ENCODE measurements around the gene ZNF547.
A peak's percentile ranks its signal among the peaks of the same experiment; 100 is the strongest.

ZNF547 gene

DNA sequence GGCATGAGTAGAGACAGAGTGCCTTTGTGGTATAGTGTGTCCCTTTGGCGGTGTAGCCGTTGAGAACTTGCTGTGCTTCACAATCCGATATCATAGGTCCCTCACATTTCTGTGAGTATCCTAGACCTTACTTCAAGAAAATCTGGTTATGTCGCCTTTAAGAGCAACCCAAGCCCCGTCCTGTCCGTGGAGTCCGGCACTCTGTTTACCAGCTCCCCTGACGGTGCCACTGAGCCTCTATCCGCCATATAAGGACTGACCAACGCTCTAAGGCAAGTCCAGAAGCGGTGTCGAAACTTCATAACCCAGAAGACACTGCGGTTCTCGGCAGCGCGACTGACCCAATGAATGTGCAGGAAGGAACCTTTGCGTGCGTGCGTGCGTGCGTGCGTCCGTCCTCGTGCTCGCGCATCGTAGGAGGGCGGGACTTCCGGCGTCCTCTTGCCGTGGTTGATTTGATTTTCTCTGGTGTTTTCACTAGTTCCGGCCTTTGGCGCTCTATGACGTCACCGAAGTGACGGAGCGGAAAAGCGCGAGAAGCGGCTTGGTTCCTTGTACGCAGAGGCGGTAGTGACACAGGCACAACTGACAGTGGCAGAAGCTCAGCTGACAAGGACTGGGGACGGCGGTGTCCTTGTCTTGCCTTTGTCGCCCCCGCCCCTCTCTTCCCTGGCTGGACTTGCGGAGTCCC lies at the start of gene ZNF547, which contains the start of gene TRAPPC2B:
TSS of gene ZNF547 (plus strand) at position 555 of the 691 bp plus-strand sequence. CDS start 5,005 bp downstream, outside the sequence.
TSS of gene TRAPPC2B (plus strand) at position 555 of the 691 bp plus-strand sequence. CDS start 1,283 bp downstream, outside the sequence.
- peak; percentile 99 for DNase-seq (ENCODE audit: low read depth)

DNA sequence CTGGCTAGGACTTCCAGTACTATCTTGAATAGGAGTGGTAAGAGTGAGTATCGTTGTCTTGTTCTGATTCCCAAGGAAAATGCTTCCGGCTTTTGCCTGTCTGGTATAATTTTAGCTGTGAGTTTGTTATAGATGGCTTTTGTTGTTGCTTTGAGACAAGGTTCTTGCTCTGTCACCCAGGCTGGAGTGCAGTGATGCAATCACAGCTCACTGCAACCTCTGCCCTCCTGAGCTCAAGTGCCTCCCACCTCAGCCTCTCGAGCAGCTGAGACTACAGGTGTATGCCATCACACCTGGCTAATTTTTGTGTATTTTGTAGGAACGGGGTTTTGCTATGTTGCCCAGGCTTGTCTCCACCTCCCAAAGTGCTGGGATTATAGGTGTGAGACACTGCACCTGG lies 49.2 kb upstream of the ZNF547 start:
- DNase-seq (ENCODE audit: low read depth): no peak

DNA sequence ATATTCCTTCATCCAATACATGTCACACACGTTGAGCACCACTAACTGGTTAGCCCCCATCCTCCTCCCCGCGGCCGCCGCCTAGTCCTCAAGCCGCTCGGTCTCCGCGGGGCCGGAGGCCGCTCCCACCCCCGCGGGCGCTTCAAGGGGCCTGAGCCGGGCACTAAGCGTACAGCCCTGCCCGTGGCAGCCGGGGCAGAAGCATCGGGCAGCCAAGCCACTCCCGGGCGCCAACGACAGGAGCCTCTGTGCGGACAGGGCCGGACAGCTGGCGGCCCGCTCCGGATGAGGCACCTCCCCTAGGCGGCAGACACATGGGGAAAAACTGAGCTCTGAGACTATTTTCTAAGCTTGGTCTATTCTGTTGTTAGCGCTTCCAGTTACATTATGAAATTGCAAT lies 45.8 kb upstream of the ZNF547 start:
- DNase-seq (ENCODE audit: low read depth): no peak

DNA sequence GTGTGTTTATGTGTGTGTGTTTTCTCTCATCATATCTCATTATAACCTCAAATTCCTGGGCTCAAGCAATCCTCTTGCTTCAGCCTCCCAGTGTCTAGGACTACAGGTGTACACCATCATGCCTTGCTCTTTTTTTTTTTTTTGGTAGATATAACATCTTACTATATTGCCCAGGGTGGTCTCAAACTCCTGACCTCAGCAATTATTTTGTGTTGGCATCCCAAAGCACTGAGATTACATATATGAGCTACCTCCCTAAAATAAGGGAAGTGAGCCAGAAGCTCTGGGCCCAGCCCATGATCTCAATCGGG lies 43.5 kb upstream of the ZNF547 start:
- DNase-seq (ENCODE audit: low read depth): no peak

DNA sequence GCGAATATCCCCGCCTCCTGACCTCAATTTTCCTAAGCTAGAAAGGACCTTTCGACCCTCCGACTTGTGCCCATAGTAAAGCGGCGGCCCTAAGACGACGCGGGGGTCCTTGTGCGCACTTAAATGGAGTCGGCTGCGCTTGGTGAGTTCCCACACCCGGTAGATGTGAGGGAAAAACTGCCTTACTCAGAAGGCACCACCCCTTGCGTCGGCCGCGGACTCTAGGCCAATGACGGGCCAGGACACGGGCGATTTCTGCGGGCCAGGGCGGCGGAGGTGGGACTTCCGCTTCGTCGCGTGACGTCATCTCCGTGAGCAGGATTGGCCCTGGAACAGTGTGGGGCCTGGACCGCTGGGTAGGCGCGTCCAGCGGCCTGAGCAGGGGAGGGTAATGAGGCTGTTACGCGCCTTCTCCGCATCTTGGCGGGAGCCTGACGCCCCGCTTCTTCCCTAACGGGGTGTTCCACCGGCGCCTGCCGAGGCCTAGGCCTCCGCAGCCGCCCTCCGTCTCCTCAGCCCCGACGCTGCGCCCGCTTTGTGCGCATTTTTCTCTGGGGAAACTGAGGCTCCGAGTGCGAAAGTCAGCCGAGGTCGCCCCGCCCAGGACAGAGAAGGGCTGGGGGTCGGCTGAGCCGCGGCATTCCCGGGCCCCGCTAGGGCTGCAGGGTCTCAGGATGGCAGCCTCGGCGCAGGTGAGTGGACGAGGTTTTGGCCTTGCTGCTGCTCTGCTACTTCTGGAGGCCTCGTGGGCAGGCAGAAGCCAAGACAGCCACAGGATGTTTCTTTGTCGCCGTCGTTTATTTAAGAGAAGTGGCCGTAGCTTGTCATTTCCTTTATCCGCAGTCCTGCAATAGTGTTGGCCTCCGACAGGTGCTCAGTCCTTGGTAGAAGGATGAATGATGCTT lies 42.9 kb upstream of the ZNF547 start, which contains the start of gene ZNF543:
TSS of gene ZNF543 (plus strand) at position 293 of the 905 bp plus-strand sequence. CDS start at position 675, 382 bp downstream.
- peak; percentile 96 for DNase-seq (ENCODE audit: low read depth)

DNA sequence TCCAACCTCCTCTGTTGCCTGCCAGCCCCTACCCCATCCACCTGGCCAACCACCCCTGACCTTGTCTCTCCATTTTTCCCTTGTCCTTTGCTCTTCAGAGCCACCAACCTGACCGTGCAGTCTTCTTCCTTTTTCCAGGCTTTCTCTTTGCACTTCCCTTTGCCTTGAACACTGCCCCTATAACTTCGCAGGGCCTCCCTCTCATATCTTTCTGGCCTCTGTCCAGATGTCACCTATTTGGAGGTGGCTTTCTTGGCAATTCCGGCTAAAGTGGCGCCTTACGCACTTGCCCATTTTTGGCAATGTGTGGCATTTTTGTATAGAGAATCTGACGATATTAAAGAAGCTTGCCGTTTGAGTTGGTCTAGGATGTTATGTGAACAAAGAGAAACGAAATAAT lies 42.2 kb upstream of the ZNF547 start:
- DNase-seq (ENCODE audit: low read depth): no peak

DNA sequence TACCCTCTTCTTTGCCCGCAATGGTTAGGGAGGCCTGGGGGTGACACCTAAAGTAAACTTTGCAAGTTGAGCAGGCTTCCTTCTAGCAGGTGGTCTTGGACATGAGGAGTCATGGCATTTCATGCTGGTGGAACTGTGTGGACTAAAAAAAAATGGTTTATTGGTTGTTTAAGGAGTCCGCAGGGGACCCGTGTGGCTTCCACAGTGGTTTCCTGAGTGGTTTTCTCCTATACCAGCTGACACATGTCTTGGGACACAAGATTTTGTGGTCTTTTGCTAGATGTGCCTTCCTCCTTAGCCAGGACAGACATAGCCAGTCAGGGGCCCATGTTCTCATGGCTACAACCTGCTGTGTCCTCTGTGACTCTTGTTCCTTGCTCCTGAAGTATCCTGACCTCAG lies 41.6 kb upstream of the ZNF547 start:
- DNase-seq (ENCODE audit: low read depth): no peak

DNA sequence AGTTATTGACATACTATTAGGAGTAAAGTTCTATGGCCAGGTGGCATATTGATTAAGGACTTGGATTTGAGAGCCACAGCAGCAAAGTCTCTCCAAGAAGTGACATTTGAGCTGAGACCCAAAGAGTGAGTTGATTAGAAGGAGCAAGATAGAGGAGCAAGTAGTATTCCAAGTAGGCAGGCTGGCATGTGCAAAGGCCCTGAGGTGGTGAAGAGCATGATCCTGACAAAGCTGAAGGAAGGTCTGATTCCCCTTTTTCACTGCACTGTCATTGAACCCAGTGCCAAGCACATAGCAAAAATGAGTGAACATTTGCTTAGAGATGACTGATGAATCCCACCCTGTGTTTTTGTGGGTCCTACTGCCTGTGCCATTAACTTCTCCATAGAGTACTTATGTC lies 38.4 kb upstream of the ZNF547 start:
- no peak for DNase-seq (ENCODE audit: low read depth)

DNA sequence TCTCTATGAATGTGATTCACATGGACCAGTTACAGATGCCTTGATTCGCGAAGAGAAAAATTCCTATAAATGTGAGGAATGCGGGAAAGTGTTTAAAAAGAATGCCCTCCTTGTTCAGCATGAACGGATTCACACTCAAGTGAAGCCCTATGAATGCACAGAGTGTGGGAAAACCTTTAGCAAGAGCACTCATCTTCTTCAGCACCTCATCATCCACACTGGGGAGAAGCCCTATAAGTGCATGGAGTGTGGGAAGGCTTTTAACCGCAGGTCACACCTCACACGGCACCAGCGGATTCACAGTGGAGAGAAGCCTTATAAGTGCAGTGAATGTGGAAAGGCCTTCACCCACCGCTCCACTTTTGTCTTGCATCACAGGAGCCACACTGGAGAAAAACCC lies 35.4 kb upstream of the ZNF547 start:
- DNase-seq (ENCODE audit: low read depth): no peak

DNA sequence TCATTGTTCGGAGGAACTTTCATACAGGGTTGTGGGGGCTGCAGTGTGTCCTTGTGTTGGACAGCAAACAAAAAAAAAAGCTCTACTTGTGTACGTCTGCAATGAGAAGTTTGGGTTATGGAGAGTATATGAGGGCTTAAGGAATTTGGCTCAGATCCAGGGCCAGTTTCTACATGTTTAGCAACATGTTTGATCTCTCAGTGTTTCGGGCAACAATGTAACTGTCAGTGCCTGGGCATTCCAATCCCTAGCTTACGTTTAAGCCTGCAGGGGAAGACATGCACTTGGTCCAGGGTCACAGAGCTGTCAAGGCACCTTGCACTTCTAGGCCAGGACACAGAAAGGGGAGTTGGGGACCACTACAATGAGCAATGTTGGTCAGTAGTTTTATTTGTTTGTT lies 29.2 kb upstream of the ZNF547 start:
- no peak for DNase-seq (ENCODE audit: low read depth)

DNA sequence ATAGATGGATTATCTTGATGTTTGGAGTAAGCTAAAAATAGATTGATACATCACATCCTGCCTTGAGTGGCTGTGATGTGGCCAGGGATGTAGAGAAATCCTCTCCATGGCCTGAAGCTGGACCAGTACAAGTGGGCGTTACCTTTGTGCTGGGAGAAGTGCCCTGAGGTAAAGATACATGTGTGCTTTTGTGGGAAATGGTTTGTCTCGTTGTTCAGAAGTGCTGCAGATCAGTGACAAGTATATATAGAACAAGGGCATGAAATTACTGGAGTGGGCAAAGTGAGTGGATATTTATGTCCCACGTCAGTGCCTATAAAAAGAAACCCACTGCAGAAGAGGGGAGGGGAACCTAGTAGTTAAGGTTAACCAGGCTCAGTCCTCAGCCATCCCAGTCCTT lies 24.5 kb upstream of the ZNF547 start:
- peak; percentile 83 for DNase-seq (ENCODE audit: low read depth)

DNA sequence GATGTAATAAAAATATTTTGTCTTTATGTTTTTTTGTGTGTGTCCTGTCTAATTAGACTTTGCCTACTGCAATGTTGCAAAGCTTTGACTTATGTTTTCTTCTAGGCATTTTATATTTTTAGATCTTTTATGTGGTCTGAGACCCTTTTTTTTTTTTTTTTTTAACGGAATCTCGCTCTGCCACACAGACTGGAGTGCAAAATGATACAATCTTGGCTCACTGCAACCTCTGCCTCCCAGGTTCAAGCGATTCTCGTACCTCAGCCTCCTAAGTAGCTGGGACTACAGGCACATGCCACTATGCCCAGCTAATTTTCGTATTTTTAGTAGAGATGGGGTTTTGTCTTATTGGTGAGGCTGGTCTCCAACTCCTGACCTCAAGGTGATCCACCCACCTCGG lies 20.8 kb upstream of the ZNF547 start:
- no peak for DNase-seq (ENCODE audit: low read depth)

DNA sequence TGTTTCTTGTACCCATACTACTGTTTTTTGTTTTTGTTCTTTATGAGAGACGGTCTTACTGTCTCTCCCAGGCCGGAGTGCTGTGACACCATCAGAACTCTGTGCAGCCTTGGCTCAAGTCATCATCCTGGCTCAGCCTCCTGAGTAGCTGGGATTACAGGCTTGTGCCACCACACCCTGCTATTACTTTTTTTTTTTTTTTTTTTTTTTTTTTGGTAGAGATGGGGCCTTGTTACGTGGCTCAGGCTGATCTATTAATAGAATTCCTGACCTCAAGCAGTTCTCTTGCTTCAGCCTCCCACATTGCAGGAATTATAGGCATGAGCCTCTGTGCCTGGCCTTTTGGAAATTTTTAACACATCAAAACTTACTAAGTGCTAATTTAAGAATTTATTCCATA lies 15.2 kb upstream of the ZNF547 start:
- peak; percentile 83 for DNase-seq (ENCODE audit: low read depth)

DNA sequence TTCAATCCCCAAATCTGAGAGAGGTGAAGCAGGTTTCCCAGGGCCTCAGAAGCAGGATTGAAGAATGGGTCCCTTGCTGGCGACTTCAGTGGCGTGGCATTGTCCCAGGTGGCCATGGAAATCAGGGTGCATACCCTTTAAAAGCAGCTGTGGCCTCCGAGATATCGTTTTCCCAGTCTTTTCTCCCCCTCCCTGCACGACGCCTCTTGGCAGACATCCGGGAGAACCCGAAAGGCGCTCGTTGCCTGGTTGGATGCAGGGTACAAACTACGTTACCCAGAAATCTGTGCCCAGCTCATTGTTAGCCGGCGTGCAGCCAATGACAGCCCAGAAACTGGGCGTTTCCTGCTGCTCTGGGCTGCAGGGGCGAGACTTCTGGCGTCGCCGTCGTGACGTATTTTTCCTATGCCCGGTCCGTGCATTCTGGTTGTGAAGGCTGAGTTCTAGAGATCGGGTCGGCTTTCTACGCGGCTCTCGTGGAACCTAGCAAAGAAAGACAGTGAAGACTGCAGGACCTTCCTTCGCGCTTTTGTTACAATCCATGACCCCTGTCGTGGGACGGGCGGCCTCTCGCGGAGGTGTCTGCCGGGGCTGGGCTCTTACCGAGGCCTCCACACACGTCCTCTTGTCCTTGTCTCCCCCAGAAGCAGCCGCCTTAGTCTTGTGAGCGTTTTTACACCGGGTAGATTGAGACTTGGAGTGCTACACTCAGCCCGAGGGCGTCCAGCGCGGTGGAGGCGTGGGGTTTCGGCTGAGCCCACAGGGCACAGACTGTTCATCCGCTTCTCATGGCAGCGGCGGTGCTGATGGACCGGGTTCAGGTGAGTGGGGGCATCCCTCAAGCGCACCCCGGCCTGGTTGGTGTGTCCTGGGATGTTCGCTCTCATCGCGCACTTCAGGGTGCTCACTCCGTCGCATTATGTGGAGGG lies 12.2 kb upstream of the ZNF547 start, which contains the start of gene ZNF304:
TSS of gene ZNF304 (plus strand) at position 395 of the 929 bp plus-strand sequence. CDS start at position 789, 394 bp downstream.
- peak; percentile 97 for DNase-seq (ENCODE audit: low read depth)

DNA sequence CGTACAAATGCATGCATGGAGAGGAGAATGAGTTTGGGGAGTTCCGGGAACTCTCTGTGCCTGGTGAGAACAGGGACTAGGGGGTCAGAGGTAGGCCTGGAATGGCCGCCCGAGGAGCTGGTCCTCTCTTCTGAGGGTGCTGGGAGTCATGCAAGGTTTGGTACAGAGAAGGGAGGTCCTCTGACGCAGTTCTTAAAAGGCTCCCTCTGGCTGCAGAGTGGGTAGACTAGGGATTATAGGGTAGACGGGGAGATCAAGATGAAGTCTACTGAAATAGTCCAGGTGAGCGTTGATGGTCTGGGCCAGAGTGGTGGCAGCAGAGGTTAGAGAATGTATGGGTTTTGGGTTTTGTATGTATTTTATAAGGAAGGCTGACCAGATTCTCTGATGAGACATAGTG lies 11.5 kb upstream of the ZNF547 start:
- DNase-seq (ENCODE audit: low read depth): peak; percentile 16

DNA sequence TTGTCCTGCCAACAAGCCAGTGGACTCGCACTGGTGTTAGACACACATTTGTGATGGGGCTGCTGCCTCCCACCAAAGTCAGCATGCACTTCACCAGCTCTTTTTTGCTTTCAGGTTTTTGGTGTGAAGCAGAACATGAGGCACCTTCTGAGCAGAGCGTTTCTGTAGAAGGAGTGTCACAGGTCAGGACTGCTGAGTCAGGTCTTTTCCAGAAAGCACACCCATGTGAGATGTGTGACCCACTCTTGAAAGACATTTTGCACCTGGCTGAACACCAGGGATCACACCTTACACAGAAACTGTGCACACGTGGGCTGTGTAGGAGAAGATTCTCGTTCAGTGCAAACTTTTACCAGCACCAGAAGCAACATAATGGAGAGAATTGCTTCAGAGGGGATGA lies 7.4 kb upstream of the ZNF547 start:
- DNase-seq (ENCODE audit: low read depth): no peak

DNA sequence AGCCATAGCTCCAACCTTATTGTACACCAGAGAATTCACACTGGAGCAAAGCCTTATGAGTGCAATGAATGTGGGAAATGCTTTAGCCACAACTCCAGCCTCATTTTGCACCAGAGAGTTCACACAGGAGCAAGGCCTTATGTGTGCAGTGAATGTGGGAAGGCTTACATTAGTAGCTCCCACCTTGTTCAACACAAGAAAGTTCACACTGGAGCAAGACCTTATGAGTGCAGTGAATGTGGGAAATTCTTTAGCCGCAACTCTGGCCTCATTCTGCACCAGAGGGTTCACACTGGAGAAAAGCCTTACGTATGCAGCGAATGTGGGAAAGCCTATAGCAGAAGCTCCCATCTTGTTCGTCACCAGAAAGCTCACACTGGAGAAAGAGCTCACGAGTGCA lies 5.9 kb upstream of the ZNF547 start:
- no peak for DNase-seq (ENCODE audit: low read depth)

DNA sequence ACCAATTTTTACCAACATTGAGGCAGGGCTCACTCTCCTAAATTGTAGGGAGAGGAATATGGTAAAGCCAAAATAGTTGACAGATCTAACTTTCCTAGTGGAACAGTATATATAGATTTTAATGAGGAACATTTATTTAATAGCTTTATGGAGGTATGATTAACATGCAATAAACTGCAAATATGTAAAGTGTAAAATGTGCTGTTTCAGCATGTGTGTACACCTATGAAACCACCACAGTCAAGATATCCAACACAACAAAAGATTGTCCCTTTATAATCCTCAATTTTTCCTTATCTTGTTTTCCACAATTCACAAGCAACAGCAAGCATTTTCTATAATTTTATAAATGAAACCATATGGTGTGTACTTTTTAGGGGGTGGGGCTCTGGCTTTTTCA lies 4.1 kb upstream of the ZNF547 start:
- DNase-seq (ENCODE audit: low read depth): no peak

DNA sequence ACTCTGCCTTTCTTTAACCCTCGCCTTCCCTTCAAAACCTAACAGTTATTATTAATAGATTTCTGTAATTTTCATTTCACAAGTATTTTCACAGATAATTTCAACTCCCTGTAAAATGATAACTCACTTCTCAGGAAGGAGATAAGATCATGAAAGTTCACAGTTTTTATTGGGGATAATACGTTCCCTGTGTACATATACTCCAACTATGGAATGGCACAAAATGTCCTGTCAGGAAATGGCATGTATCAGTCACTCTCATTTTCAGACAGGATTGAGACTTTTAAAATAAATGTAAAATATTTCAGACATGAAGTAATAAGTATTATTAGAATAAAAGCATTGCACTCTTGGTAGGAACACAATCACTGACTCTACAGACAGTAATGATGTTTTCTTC lies 932 bp upstream of the ZNF547 start:
- DNase-seq (ENCODE audit: low read depth): no peak

DNA sequence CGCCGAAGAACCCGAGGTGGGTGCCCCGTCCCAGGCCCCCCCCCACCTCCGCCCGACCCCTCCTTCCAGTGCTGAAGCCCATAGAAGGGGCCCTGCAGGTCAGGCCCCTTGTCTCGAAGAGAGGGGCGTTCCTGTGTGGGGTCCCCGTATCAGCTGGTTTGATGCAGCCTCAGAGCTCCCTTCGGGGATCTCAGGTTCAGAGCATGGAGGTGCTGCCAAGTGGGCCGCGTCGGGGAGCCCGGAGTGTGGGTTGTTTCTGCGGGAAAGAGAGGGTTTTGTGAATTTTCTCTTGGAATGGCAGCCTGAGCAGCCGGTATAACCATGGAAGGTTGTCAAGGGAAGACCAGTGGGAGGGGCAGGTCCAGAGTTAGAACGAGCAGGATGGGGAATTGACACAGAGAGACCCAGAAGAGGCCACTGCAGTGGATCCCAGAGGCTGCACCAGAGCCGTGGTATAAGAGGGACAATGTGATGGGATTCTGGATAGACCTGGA lies 384 bp downstream of the ZNF547 start:
- DNase-seq (ENCODE audit: low read depth): peak; percentile 20

DNA sequence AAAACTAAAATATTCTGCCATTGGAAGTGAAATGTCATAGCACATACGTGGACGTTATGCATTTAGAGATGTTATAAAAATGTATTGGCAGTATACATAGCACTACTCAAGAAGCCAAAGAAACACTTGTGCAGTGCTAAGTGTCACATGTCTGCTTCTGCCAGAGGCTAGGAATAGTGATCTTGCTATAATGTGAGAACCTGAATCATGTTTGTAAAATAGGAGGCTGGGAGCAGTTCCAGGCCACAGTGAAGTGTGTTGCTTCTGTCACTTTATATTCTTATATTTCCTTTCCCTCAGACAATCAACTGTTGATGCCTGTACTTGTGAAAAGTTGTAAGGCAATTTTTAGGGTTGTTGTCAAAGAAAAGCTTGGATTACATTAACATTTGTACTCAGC lies 3.4 kb downstream of the ZNF547 start:
- DNase-seq (ENCODE audit: low read depth): no peak

DNA sequence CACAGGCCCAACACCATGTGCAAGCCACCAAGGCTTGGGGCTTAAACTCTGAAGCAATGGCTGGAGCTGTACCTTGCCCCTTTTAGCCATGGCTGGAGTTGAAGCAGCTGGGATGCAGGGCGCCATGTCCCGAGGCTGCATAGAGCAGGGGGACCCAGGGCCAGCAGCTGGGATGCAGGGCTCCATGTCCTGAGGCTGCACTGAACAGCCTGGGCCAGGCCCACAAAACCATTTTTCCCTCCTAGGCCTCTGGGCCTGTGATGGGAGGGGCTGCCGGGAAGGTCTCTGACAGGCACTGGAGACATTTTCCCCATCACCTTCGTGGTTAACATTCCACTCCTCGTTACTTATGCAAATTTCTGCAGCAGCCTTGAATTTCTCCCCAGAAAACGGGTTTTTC lies 10.8 kb downstream of the ZNF547 start:
- DNase-seq (ENCODE audit: low read depth): no peak

All from EH (cell line).